ENCODE measurements around the gene COL16A1. TPM values are rescaled to one million over a fixed set of nuclear protein-coding genes. Genes with fewer than 3 reads are reported as not detected.

COL16A1 gene
- total RNA-seq, 1 experiment from 2014 or later = 6.2 TPM

- Histone ChIP-seq H3K23ac (ENCODE audit: insufficient read length, low read depth, low read length) (no peak overlapping the region), H4K8ac (replicated peaks; ENCODE audit: insufficient read length, low read depth, low read length) (no peak overlapping the region), H2BK20ac (ENCODE audit: low read depth, low read length, poor library complexity, severe bottlenecking) (no peak overlapping the region), H2BK5ac (ENCODE audit: insufficient read length, low read length) (no peak overlapping the region), H3K4me1 (ENCODE audit: insufficient read depth, low read length) (peaks cover 9% of the 10 kb centered on the region; the same call in 1 of the 2 replicates), H2BK15ac (ENCODE audit: low read depth, low read length) (no peak overlapping the region), H3K18ac (ENCODE audit: insufficient read length, low read depth, low read length) (no peak overlapping the region), H3K27ac (ENCODE audit: insufficient read length, low read depth, low read length) (no peak overlapping the region), H2BK120ac (ENCODE audit: low read depth, low read length, poor library complexity, severe bottlenecking) (no peak overlapping the region), H3K9ac (ENCODE audit: extremely low read depth, insufficient read length, low read length) (no peak overlapping the region), H3K14ac (ENCODE audit: insufficient read depth, low read length) (no peak overlapping the region; the same call in 1 of the 2 replicates), H3K79me1 (ENCODE audit: insufficient read depth, low read depth, low read length, poor library complexity, severe bottlenecking) (no peaks in the 10 kb centered on the region), H3T11ph (ENCODE audit: low read length) (no peak overlapping the region), H3K79me2 (ENCODE audit: insufficient read depth, low read length) (no peaks in the 10 kb centered on the region), H2BK12ac (ENCODE audit: insufficient read length, low read depth, low read length) (no peak overlapping the region), H3K56ac (ENCODE audit: insufficient read length, low read depth, low read length) (no peak overlapping the region), H4K20me1 (ENCODE audit: control insufficient read depth, insufficient read depth, insufficient read length) (no peaks in the 10 kb centered on the region), H3K23me2 (ENCODE audit: insufficient read length, low read depth, low read length, poor library complexity, severe bottlenecking) (peaks cover 3% of the 10 kb centered on the region), H3K9me3 (ENCODE audit: control insufficient read depth, low read depth, low read length) (no peaks in the 10 kb centered on the region), H3K4ac (ENCODE audit: low read depth, low read length) (no peak overlapping the region), H3K27me3 (ENCODE audit: insufficient read depth, low read length) (no peaks in the 10 kb centered on the region; the same call in 1 of the 2 replicates), H2AK5ac (ENCODE audit: insufficient read length, low read length) (no peak overlapping the region), H2AFZ (ENCODE audit: low read length) (no peak overlapping the region), H3K4me2 (ENCODE audit: insufficient read depth, insufficient read length, low read length) (no peak overlapping the region), H4K5ac (ENCODE audit: insufficient read length, low read depth, low read length) (no peak overlapping the region), H4K91ac (ENCODE audit: insufficient read length, low read depth, low read length) (no peak overlapping the region)
- no peak for DNase-seq
- WGBS (ENCODE audit: extremely low coverage, insufficient read length, low lambda C conversion rate) = no CpG with 5 or more reads among the region's 10 CpGs
- peaks cover 13% of the 10 kb centered on the region for H3K27me3 Mint-ChIP-seq (ENCODE audit: low read depth)
- no peaks in the 10 kb centered on the region for H3K9me3 Mint-ChIP-seq
- no peak for TF ChIP-seq CTCF (conservative IDR thresholded peaks at IDR 0.05)
- no peaks in the 10 kb centered on the region for H3K36me3 Mint-ChIP-seq (ENCODE audit: insufficient read depth in 1 of 3, low read depth in 3 of 3)
- H3K27ac Mint-ChIP-seq = peak overlapping the region in 2 of 3 experiments; percentile 90 to 91; a peak in 3 of 7 replicates
- peaks cover 30 to 34% of the 10 kb centered on the region in 2 experiments for H3K4me1 Mint-ChIP-seq
- H3K4me3 Mint-ChIP-seq = no peak overlapping the region; a peak in 1 of 5 replicates
Measured at GRCh38 chr1:31701091-31701736, 2.6 kb downstream of the COL16A1 start.

Data from H9 (cell line).